ENCODE results near the gene NOL8.
A peak's percentile ranks its signal among the peaks of the same experiment; 100 is the strongest.

Gene NOL8

DNA sequence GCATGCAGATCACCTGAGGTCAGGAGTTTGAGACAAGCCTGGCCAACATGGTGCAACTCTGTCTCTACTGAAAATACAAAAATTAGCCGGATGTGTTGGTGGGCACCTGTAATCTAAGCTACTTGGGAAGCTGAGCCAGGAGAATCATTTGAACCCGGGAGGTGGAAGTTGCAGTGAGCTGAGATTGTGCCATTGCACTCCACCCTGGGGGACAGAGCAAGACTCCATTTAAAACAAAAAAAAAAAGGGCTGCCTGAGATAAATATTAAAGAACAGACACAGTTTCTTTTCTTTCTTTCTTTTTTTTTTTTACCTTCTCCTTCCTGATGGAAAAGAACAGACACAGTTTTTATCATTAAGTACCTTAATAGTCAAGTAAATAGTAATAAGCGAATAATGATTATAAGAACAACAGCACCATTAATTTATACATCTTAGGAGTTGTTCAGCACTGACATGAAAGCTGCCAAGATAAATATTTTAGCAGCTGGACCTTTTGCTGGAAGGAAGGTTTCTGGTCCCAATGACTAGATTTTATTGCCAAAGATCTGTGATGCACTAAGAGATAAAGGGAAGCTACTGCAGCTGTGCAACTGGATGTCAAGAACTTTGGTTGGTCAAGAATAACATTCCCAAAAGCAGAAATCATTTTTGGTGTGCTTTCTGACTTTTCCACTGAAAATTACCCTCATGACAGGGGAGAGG, 7.6 kb upstream of the NOL8 start:
- peaks cover 0 to 2% of the 10 kb centered on the region in 2 experiments for H3K36me3 ChIP-seq (ENCODE audit: control insufficient read depth in 1 of 2, insufficient read depth in 2 of 2, low read length in 2 of 2)
- H3K79me2 ChIP-seq (ENCODE audit: control insufficient read depth, insufficient read depth, low read length, poor library complexity) = no peaks in the 10 kb centered on the region
- DNase-seq = no peak
- H2BK120ac ChIP-seq (ENCODE audit: insufficient read depth, low read length, poor library complexity) = no peak overlapping the region
- no peak overlapping the region for H3K27ac ChIP-seq (ENCODE audit: low read depth, low read length)
- no peak overlapping the region for H2AK5ac ChIP-seq (ENCODE audit: low read length)
- H3K9ac ChIP-seq (ENCODE audit: low read length) = no peak overlapping the region
- no peak overlapping the region for H3K18ac ChIP-seq (ENCODE audit: low read length)
- no peak overlapping the region for H4K91ac ChIP-seq (ENCODE audit: low read depth, low read length)
- H3K4me3 ChIP-seq (ENCODE audit: low read depth, low read length) = no peak overlapping the region
- H3K4me2 ChIP-seq (ENCODE audit: low read length) = no peak overlapping the region
- H3K14ac ChIP-seq (ENCODE audit: low read length) = no peak overlapping the region
- no peak overlapping the region for H2BK12ac ChIP-seq (ENCODE audit: low read length)
- H3K23ac ChIP-seq (ENCODE audit: low read length) = no peak overlapping the region
- H3K79me1 ChIP-seq (ENCODE audit: low read length) = no peaks in the 10 kb centered on the region
- H3K4ac ChIP-seq (ENCODE audit: low read depth, low read length) = no peak overlapping the region
- WGBS (ENCODE audit: extremely low coverage, insufficient coverage, insufficient read length) = no CpG with 5 or more reads among the region's 3 CpGs
- no peaks in the 10 kb centered on the region for H3K27me3 ChIP-seq (ENCODE audit: insufficient read depth, low read length)
- H4K12ac ChIP-seq (ENCODE audit: low read depth, low read length) = no peak overlapping the region
- H3K4me1 ChIP-seq (ENCODE audit: control insufficient read depth in 1 of 2, insufficient read depth in 2 of 2, low read length in 2 of 2) = no peaks in the 10 kb centered on the region
- H2AFZ ChIP-seq (ENCODE audit: insufficient read depth, low read length, poor library complexity) = no peak overlapping the region
- H2BK5ac ChIP-seq (ENCODE audit: low read depth, low read length, poor library complexity) = no peak overlapping the region
- no peaks in the 10 kb centered on the region for H3K9me3 ChIP-seq (ENCODE audit: insufficient read depth, low read depth, low read length)
- H4K8ac ChIP-seq (ENCODE audit: low read depth, low read length) = no peak overlapping the region

DNA sequence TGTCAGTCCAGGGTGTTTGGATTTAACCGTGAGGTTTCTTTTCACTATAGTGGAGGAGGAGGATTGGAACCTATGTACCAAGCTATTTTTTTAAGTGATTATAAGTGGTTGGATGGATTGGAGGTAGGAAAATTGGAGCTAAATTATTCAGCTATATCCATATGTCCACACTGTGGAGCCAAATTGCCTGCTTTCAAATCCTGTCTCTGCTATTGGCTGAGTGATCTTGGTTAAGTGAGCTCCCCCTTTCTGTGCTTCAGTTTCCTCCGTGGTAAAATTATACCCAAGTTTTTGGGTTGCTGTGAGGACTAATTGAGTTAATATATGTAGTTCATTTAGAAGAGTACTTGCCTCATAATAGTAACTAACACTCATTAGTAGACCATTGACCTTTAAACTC, 3.1 kb upstream of the NOL8 start:
- no peak overlapping the region for H3K9ac ChIP-seq (ENCODE audit: low read length)
- no peak overlapping the region for H3K4ac ChIP-seq (ENCODE audit: low read depth, low read length)
- no peak overlapping the region for H2BK120ac ChIP-seq (ENCODE audit: insufficient read depth, low read length, poor library complexity)
- H3K4me1 ChIP-seq (ENCODE audit: control insufficient read depth in 1 of 2, insufficient read depth in 2 of 2, low read length in 2 of 2) = no peaks in the 10 kb centered on the region
- peaks cover 2% of the 10 kb centered on the region for H3K79me2 ChIP-seq (ENCODE audit: control insufficient read depth, insufficient read depth, low read length, poor library complexity)
- H2BK12ac ChIP-seq (ENCODE audit: low read length) = no peak overlapping the region
- H3K4me2 ChIP-seq (ENCODE audit: low read length) = no peak overlapping the region
- no peak overlapping the region for H3K14ac ChIP-seq (ENCODE audit: low read length)
- no peak overlapping the region for H2BK5ac ChIP-seq (ENCODE audit: low read depth, low read length, poor library complexity)
- H3K27me3 ChIP-seq (ENCODE audit: insufficient read depth, low read length) = no peaks in the 10 kb centered on the region
- H3K79me1 ChIP-seq (ENCODE audit: low read length) = peaks cover 4% of the 10 kb centered on the region
- H2AFZ ChIP-seq (ENCODE audit: insufficient read depth, low read length, poor library complexity) = no peak overlapping the region
- no peak for DNase-seq
- no peak overlapping the region for H2AK5ac ChIP-seq (ENCODE audit: low read length)
- no peaks in the 10 kb centered on the region for H3K36me3 ChIP-seq (ENCODE audit: control insufficient read depth in 1 of 2, insufficient read depth in 2 of 2, low read length in 2 of 2)
- no peaks in the 10 kb centered on the region for H3K9me3 ChIP-seq (ENCODE audit: insufficient read depth, low read depth, low read length)
- H3K4me3 ChIP-seq (ENCODE audit: low read depth, low read length) = no peak overlapping the region
- no peak overlapping the region for H4K8ac ChIP-seq (ENCODE audit: low read depth, low read length)
- H4K12ac ChIP-seq (ENCODE audit: low read depth, low read length) = no peak overlapping the region
- H3K23ac ChIP-seq (ENCODE audit: low read length) = no peak overlapping the region
- H4K91ac ChIP-seq (ENCODE audit: low read depth, low read length) = no peak overlapping the region
- no CpG with 5 or more reads among the region's 2 CpGs for WGBS (ENCODE audit: extremely low coverage, insufficient coverage, insufficient read length)
- H3K27ac ChIP-seq (ENCODE audit: low read depth, low read length) = no peak overlapping the region
- no peak overlapping the region for H3K18ac ChIP-seq (ENCODE audit: low read length)

DNA sequence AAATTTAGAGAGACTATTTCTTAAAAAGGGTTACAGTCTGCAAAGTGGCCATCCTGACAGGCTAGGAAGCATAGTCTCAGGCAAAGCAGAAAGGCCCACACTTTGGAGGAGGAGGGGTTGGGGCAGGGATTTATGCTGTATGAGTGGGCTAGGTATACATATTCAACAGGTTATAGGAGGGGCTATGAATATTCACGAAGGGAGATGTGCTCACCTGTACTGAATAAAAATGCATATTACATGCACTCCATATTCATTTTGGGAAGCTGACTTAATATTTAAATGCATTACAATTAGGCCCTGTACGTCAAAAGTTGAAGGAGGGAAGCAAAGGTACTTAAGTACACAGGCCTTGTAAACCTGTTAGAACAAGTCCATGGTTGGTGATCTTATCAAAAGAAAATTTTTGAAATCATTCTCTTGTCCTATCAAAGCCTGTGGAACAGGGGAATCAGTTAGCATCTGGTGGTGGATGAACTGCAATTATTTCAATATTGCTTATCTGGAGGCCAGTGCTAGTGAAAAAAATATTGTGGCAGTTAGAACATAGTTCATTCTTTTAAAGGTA, 2.2 kb upstream of the NOL8 start:
- Histone ChIP-seq H3K4ac (ENCODE audit: low read depth, low read length) (no peak overlapping the region), H3K14ac (ENCODE audit: low read length) (no peak overlapping the region)
- WGBS (ENCODE audit: extremely low coverage, insufficient coverage, insufficient read length) = no CpG with 5 or more reads among the region's 2 CpGs

DNA sequence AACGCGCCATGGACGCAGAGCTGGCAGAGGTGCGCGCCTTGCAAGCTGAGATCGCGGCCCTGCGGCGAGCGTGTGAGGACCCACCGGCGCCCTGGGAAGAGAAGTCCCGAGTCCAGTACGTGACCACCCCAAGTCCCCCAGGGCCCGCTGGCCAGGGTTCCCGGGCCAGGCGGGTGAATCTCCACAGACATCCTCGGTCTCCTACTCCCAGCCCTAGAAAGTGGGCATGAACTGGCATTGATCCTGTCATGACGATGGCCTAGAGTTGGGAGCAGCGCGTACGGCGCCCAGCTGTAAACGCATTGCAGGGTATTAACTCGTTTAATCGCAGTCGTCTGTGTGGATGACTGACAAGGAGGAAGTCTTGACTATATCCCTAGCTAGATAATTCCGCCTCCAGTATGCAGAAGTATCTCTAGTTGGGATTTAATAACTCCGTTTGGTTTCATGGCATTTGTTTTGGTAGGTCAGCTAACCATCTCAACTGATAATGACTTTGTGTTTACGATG, 896 bp upstream of the NOL8 start:
- Histone ChIP-seq H3K23ac (ENCODE audit: low read length) (no peak overlapping the region), H3K14ac (ENCODE audit: low read length) (peak overlapping the region; percentile 5), H3K4ac (ENCODE audit: low read depth, low read length) (no peak overlapping the region), H3K27ac (ENCODE audit: low read depth, low read length) (no peak overlapping the region), H4K8ac (ENCODE audit: low read depth, low read length) (peak overlapping the region; percentile 92), H3K4me1 (ENCODE audit: control insufficient read depth in 1 of 2, insufficient read depth in 2 of 2, low read length in 2 of 2) (no peaks in the 10 kb centered on the region), H3K9me3 (ENCODE audit: insufficient read depth, low read depth, low read length) (no peaks in the 10 kb centered on the region), H3K9ac (ENCODE audit: low read length) (peak overlapping the region; percentile 95), H4K91ac (ENCODE audit: low read depth, low read length) (no peak overlapping the region), H3K79me2 (ENCODE audit: control insufficient read depth, insufficient read depth, low read length, poor library complexity) (peaks cover 2% of the 10 kb centered on the region), H4K12ac (ENCODE audit: low read depth, low read length) (no peak overlapping the region), H2BK5ac (ENCODE audit: low read depth, low read length, poor library complexity) (no peak overlapping the region), H3K27me3 (ENCODE audit: insufficient read depth, low read length) (no peaks in the 10 kb centered on the region), H3K18ac (ENCODE audit: low read length) (no peak overlapping the region), H2AK5ac (ENCODE audit: low read length) (no peak overlapping the region), H2BK12ac (ENCODE audit: low read length) (no peak overlapping the region), H3K36me3 (ENCODE audit: control insufficient read depth in 1 of 2, insufficient read depth in 2 of 2, low read length in 2 of 2) (peaks cover 1 to 2% of the 10 kb centered on the region in 2 experiments), H2AFZ (ENCODE audit: insufficient read depth, low read length, poor library complexity) (peak overlapping the region; percentile 94), H3K4me2 (ENCODE audit: low read length) (peak overlapping the region; percentile 85), H3K79me1 (ENCODE audit: low read length) (peaks cover 4% of the 10 kb centered on the region), H2BK120ac (ENCODE audit: insufficient read depth, low read length, poor library complexity) (no peak overlapping the region), H3K4me3 (ENCODE audit: low read depth, low read length) (peak overlapping the region; percentile 83)
- DNase-seq = no peak
- WGBS (ENCODE audit: extremely low coverage, insufficient coverage, insufficient read length) = no CpG with 5 or more reads among the region's 30 CpGs

More for the DNA sequence above, 2.2 kb upstream of the NOL8 start:
- H3K27ac ChIP-seq (ENCODE audit: low read depth, low read length) = no peak overlapping the region
- H2BK120ac ChIP-seq (ENCODE audit: insufficient read depth, low read length, poor library complexity) = no peak overlapping the region
- H3K4me2 ChIP-seq (ENCODE audit: low read length) = no peak overlapping the region
- no peak overlapping the region for H3K23ac ChIP-seq (ENCODE audit: low read length)
- H2AFZ ChIP-seq (ENCODE audit: insufficient read depth, low read length, poor library complexity) = no peak overlapping the region
- H4K12ac ChIP-seq (ENCODE audit: low read depth, low read length) = no peak overlapping the region
- no peak overlapping the region for H2BK5ac ChIP-seq (ENCODE audit: low read depth, low read length, poor library complexity)
- no peaks in the 10 kb centered on the region for H3K27me3 ChIP-seq (ENCODE audit: insufficient read depth, low read length)
- H3K9ac ChIP-seq (ENCODE audit: low read length) = no peak overlapping the region
- H2AK5ac ChIP-seq (ENCODE audit: low read length) = no peak overlapping the region
- H3K36me3 ChIP-seq (ENCODE audit: control insufficient read depth in 1 of 2, insufficient read depth in 2 of 2, low read length in 2 of 2) = peaks cover 0 to under 1% of the 10 kb centered on the region in 2 experiments
- no peak overlapping the region for H3K18ac ChIP-seq (ENCODE audit: low read length)
- H4K8ac ChIP-seq (ENCODE audit: low read depth, low read length) = no peak overlapping the region
- no peaks in the 10 kb centered on the region for H3K9me3 ChIP-seq (ENCODE audit: insufficient read depth, low read depth, low read length)
- peaks cover 4% of the 10 kb centered on the region for H3K79me1 ChIP-seq (ENCODE audit: low read length)
- no peaks in the 10 kb centered on the region for H3K4me1 ChIP-seq (ENCODE audit: control insufficient read depth in 1 of 2, insufficient read depth in 2 of 2, low read length in 2 of 2)
- no peak overlapping the region for H2BK12ac ChIP-seq (ENCODE audit: low read length)
- H3K79me2 ChIP-seq (ENCODE audit: control insufficient read depth, insufficient read depth, low read length, poor library complexity) = peaks cover 2% of the 10 kb centered on the region
- no peak overlapping the region for H3K4me3 ChIP-seq (ENCODE audit: low read depth, low read length)
- DNase-seq = peak in 1 of 2 donors; percentile 3
- H4K91ac ChIP-seq (ENCODE audit: low read depth, low read length) = no peak overlapping the region
